HG02623 (cell line): ENCODE data around the gene PNPLA7.
A peak's percentile ranks its signal among the peaks of the same experiment; 100 is the strongest.
"Not testable (repeated sequence)": the region's sequence is repeated elsewhere in the genome, so short reads cannot be mapped to it uniquely, and the experiment has no call there.

Source experiments
- ATAC-seq: cut with Tn5 transposase; IDR thresholded peaks from one replicate; pipeline ENCODE4 v1.9.1; 2021; ENCODE audit warnings: moderate library complexity; ENCODE audit not compliant: unreplicated experiment

The PNPLA7 gene

DNA sequence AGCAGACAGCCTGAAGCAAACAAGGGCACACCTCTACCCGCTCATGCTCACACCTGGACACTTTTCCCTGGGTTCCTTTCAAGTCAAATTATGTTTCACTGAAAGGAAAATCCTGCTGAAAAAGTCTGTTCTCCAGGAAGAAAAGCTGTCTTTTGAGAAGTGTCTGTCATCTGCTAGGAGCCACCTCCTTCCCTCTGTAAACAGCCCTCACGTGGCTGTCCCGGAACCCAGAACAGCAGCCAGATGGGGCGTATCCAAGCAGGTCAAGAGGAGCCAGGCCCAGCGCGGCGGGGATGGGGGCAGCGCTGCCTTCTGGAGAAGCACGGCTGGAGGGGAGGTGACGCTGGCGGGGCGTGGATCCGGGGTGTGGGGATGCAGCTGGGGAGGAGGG lies at the start of gene PNPLA7:
Gene PNPLA7 (minus strand): TSS at position 172 of the 391 bp plus-strand sequence. CDS start 205 bp downstream, outside the sequence.
- no peak for ATAC-seq

- no peak for ATAC-seq
These were observed 48.7 kb upstream of the PNPLA7 start for GRCh38 chr9:137598943-137599342.

DNA sequence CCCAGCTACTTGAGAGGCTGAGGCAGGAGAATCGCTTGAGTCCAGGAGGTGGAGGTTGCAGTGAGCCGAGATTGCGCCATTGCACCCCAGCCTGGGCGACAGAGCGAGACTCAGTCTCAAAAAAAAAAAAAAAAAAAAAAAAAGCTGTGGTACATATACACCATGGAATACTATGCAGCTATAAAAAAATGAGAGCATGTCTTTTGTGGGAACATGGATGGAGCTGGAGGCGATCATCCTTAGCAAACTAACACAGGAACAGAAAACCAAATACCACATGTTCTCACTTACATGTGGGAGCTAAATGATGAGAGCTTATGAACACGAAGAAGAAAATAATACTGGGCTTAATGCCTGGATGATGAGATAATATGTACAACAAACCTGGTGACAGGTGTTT lies 46.4 kb upstream of the PNPLA7 start:
- ATAC-seq = not testable (repeated sequence)

GRCh38 chr9:137593176-137593575 lies 43.0 kb upstream of the PNPLA7 start:
- no peak for ATAC-seq

GRCh38 chr9:137592767-137593166 lies 42.6 kb upstream of the PNPLA7 start:
- ATAC-seq = no peak

- ATAC-seq = peak; percentile 77
These were observed 40.5 kb upstream of the PNPLA7 start, which contains the start of gene ZMYND19 for GRCh38 chr9:137590469-137591383. Gene ZMYND19, minus strand, starts transcription at chr9:137590512. Its CDS starts 249 bp downstream, at chr9:137590263.

DNA sequence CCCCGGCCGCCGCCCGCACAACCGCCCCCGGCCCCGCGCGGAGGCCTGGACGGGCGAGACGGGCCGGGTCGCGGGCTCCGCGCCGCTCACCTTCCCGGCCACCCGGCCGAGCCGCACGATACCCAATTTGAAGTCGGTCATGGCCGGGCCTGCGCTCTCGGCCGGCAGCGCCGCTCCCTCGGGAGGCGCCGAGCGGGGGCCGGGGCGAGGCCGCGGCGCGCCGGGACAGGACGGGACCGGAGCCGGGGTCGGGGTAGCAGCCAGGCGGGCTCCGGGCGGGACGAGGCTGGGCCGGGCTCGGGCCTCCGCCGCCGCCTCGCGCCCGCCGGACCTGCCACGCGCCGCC lies 39.9 kb upstream of the PNPLA7 start:
- ATAC-seq = no peak

GRCh38 chr9:137589441-137590122 lies 39.4 kb upstream of the PNPLA7 start:
- peak; percentile 15 for ATAC-seq

DNA sequence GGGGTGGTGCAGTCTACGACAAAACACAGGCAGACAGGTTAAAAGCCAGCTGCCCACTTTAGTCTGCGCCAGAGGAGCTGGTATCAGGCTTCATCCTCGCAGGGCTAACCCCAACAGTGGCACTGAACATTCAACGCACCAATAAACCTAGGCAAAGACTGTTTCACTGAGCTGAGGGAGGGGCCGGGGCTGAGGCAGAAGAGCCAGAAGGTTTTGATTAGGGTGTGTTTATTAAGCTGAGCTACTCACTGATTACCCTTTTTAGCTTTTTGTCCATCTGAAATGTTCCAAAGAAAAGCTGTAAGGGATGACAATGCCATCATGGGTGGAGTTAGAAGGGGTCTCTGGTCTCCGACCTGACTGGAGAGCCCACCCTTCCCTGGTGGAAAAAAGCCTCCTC lies 38.7 kb upstream of the PNPLA7 start:
- ATAC-seq = no peak

DNA sequence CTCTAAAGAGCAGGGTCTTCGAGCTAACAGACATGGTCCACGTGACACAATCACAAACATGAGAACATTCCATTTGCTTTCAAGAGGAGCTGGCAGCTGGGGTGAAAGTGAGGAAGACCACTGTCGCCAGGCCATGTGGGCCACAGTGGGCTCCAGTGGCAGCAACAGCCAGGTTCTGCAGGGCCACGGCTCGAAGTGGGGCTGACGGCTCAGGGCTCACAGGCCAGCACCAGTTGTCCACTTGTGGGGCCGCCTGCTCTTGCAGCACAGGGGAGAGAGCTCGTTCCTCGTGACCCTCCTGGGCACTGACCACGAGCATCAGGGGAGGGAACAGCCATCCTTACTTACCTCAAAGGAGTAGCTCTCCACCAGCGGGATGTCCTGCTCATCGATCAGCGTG lies 38.1 kb upstream of the PNPLA7 start:
- ATAC-seq = no peak

DNA sequence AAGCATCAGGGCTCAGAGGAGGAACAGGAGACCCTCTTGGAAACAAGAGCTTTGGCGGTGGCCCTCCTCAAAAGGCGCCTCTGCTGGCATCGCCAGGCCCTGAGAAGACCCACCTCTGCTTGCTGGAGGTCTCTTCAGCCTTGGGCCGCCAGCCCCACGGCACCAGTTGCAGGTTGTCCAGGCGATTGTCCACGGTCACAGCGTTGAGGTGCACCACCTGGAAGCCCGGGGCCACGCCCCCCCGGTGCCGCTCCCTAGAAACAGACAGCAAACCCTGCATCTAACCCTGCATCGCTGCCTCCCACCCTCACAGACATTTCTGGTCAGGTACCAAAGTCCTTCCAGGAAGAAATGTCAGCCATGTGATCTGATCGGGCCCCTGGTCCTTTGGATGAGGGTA lies 36.7 kb upstream of the PNPLA7 start:
- ATAC-seq = no peak

- no peak for ATAC-seq
These were observed 33.8 kb upstream of the PNPLA7 start for GRCh38 chr9:137583957-137584356.

GRCh38 chr9:137583347-137583746 lies 33.1 kb upstream of the PNPLA7 start:
- no peak for ATAC-seq

GRCh38 chr9:137582286-137582860 lies 32.2 kb upstream of the PNPLA7 start:
- ATAC-seq = no peak

GRCh38 chr9:137581361-137582285 lies 31.4 kb upstream of the PNPLA7 start:
- ATAC-seq = no peak

DNA sequence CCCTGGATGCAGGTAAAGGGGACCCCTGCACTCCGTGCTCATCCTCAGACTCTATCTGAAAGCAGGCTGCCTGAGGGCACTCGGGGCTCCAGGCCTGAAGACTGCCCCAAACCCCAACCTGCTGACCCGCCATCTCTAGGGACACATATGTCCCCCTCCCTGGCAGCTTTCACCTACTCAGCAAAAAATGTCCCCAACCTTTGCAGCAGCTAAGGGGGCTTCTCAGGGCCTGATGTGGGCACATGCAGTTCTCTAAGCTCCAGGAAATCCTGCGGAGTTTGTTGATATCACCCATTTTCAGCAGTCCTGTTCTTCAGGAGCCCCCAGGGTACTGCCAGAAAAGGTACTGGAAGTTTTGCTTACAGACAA lies 30.7 kb upstream of the PNPLA7 start:
- ATAC-seq = no peak

- ATAC-seq = no peak
These were observed 30.2 kb upstream of the PNPLA7 start for GRCh38 chr9:137580209-137580953.

DNA sequence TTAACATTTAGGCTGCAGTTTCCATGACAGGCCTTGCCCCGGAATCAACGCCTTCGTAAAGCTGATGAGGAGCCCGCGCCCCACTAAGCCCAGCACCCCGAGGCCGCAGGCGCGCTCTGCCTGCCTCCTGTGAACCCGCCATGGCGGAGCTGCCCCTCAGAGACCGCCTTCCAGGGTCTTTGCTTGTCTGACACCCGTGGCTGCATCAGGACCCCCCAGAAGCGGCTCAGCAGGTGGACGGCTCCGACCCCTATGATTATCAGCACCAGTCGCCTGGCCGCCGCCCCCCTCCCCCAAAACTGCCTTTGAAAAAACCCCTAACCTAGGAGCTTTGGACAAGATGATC lies 29.0 kb upstream of the PNPLA7 start:
- no peak for ATAC-seq

GRCh38 chr9:137578518-137579258 lies 28.5 kb upstream of the PNPLA7 start, which contains the start of gene DPH7:
Gene DPH7, minus strand, starts transcription at chr9:137578925. Its CDS starts 148 bp downstream, at chr9:137578777.
- ATAC-seq = peak; percentile 78
